H1 (cell line): ENCODE measurements around the gene CYGB.

Source experiments
- CTCF ChIP-seq, 3 experiments: IDR thresholded peaks; 1 replicate in 2 of 3; 2 replicates in 1 of 3; pipeline versions ENCODE4 v1.5.1 to v1.6.1; 2011; ENCODE audit warnings: low read length in 3 of 3, mild to moderate bottlenecking in 3 of 3, inconsistent platforms in 2 of 3, low read depth in 1 of 3, moderate library complexity in 1 of 3; ENCODE audit not compliant: insufficient read depth in 1 of 3; ENCODE audit errors: control extremely low read depth in 1 of 3
- EZH2 ChIP-seq: fragments of 200-600 bp; sonication (generic); IDR thresholded peaks from 2 replicates; pipeline ENCODE4 v1.7.1; 2012; ENCODE audit warnings: low read depth, mild to moderate bottlenecking, moderate library complexity, low read length, inconsistent platforms; ENCODE audit not compliant: severe bottlenecking
- HDAC2 ChIP-seq, 2 experiments: fragments of 300-600 bp in 1 of 2; sonication (generic) in 1 of 2; IDR thresholded peaks; 2 replicates each; pipeline ENCODE4 v1.6.1; 2011 to 2012; ENCODE audit warnings: low read depth in 2 of 2, low read length in 2 of 2, mild to moderate bottlenecking in 2 of 2, moderate library complexity in 2 of 2, borderline replicate concordance in 1 of 2, inconsistent platforms in 1 of 2
- TEAD4 ChIP-seq: IDR thresholded peaks from 2 replicates; pipeline ENCODE4 v1.6.1; 2012; ENCODE audit warnings: low read depth, low read length, inconsistent platforms, mixed read lengths

GRCh38 chr17:76538941-76539570 is 1.5 kb upstream of the CYGB start:
- TF ChIP-seq EZH2: no peak
- no peak for TF ChIP-seq TEAD4
- TF ChIP-seq CTCF (IDR thresholded peaks at IDR 0.05; ENCODE audit: control extremely low read depth in 1 of 3, insufficient read depth in 1 of 3, low read depth in 1 of 3, low read length in 3 of 3): no peak
- TF ChIP-seq HDAC2 (IDR thresholded peaks at IDR 0.05; ENCODE audit: borderline replicate concordance in 1 of 2, low read depth in 2 of 2, low read length in 2 of 2): no peak
